Mesendoderm (in vitro differentiated cells): ENCODE results near the gene PLEKHA4.
A peak's percentile ranks its signal among the peaks of the same experiment; 100 is the strongest.

Experiments
- DNase-seq: peaks from one replicate; pipeline ENCODE4 v3.0.0; 2013
- H2AK5ac ChIP-seq: 2 replicates; pipeline ENCODE4 v1.6.1; 2013; ENCODE audit warnings: low read length, inconsistent platforms
- H2BK120ac ChIP-seq: 2 replicates; pipeline ENCODE4 v1.6.1; 2013; ENCODE audit warnings: low read depth, mild to moderate bottlenecking, low read length, moderate library complexity, mixed read lengths
- H2BK15ac ChIP-seq: replicated peaks from 2 replicates; pipeline ENCODE4 v1.6.1; 2013; ENCODE audit warnings: low read depth, mild to moderate bottlenecking, moderate library complexity
- H2BK5ac ChIP-seq: 2 replicates; pipeline ENCODE4 v1.6.1; 2013; ENCODE audit warnings: low read length, inconsistent platforms
- H3K18ac ChIP-seq: 2 replicates; pipeline ENCODE4 v1.6.1; 2013; ENCODE audit warnings: mild to moderate bottlenecking, low read length, mixed read lengths
- H3K23ac ChIP-seq: one replicate; pipeline ENCODE4 v1.6.1; 2013; ENCODE audit warnings: low read length
- H3K27ac ChIP-seq: 2 replicates; pipeline ENCODE4 v1.5.1; 2013; ENCODE audit warnings: low read depth, mild to moderate bottlenecking, inconsistent platforms, low read length, moderate library complexity
- H3K27me3 ChIP-seq: 2 replicates; pipeline ENCODE4 v1.6.1; 2013; ENCODE audit warnings: low read length, control low read depth, mild to moderate bottlenecking, inconsistent platforms; ENCODE audit not compliant: insufficient read depth, poor library complexity
- H3K36me3 ChIP-seq: 2 replicates; pipeline ENCODE4 v1.6.1; 2013; ENCODE audit warnings: low read length, inconsistent platforms; ENCODE audit not compliant: control insufficient read depth, insufficient read depth
- H3K4ac ChIP-seq: one replicate; pipeline ENCODE4 v1.6.1; 2013; ENCODE audit warnings: low read depth, mild to moderate bottlenecking, low read length, moderate library complexity
- H3K4me1 ChIP-seq: 2 replicates; pipeline ENCODE4 v1.6.1; 2013; ENCODE audit warnings: low read depth, low read length, inconsistent platforms; ENCODE audit not compliant: control insufficient read depth
- H3K4me2 ChIP-seq: 2 replicates; pipeline ENCODE4 v1.6.1; 2013; ENCODE audit warnings: low read length
- H3K4me3 ChIP-seq: 2 replicates; pipeline ENCODE4 v1.5.1; 2013; ENCODE audit warnings: mild to moderate bottlenecking, low read length
- H3K56ac ChIP-seq: one replicate; pipeline ENCODE4 v1.6.1; 2013; ENCODE audit warnings: low read length
- H3K79me1 ChIP-seq: 2 replicates; pipeline ENCODE4 v1.6.1; 2013; ENCODE audit warnings: low read length, inconsistent platforms
- H3K79me2 ChIP-seq: 2 replicates; pipeline ENCODE4 v1.6.1; 2013; ENCODE audit warnings: mild to moderate bottlenecking, low read length; ENCODE audit not compliant: control insufficient read depth, insufficient read depth
- H3K9ac ChIP-seq: 2 replicates; pipeline ENCODE4 v1.6.1; 2013; ENCODE audit warnings: low read length, inconsistent platforms
- H4K5ac ChIP-seq: one replicate; pipeline ENCODE4 v1.6.1; 2013; ENCODE audit warnings: low read length
- H4K8ac ChIP-seq: one replicate; pipeline ENCODE4 v1.6.1; 2013; ENCODE audit warnings: low read depth, mild to moderate bottlenecking, control low read depth, low read length, moderate library complexity
- WGBS: extraction: QIAGEN DNeasy Blood & Tissue Kit; methylation state at CpG from one replicate; pipeline ENCODE4 v1.1.7; 2013; ENCODE audit warnings: low lambda C conversion rate, missing lambda C conversion rate; ENCODE audit not compliant: insufficient coverage; ENCODE audit errors: extremely low coverage; 5-methylcytosine and 5-hydroxymethylcytosine counted together

PLEKHA4 gene

DNA sequence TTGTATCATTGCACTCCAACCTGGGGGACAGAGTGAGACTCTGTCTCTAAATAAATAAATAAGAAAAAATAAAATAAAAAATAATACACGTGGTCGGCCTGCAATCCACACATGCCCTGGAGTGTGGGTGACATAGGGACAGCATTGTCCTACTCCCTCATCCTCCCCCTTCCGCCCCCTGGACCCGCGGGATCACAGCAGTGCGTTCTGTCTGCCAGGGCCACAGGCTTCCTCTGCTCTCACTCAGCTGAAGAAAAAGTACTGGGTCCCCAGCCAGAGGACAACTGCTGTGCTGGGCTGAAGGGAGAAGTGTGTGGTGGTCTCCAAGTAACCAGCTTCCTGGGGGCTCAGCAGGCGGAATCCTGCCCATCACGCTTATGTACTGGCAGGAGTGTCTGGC lies 63.9 kb downstream of the PLEKHA4 start:
- no peak overlapping the region for H2BK5ac ChIP-seq
- H3K27me3 ChIP-seq: no peaks in the 10 kb centered on the region
- H3K4me3 ChIP-seq: no peak overlapping the region
- H3K56ac ChIP-seq: no peak overlapping the region
- no peak overlapping the region for H3K4me2 ChIP-seq
- H3K79me2 ChIP-seq: no peaks in the 10 kb centered on the region
- H4K5ac ChIP-seq: no peak overlapping the region
- H3K4ac ChIP-seq: no peak overlapping the region
- no peak overlapping the region for H3K23ac ChIP-seq
- H2BK15ac ChIP-seq: no peak overlapping the region
- H3K9ac ChIP-seq: no peak overlapping the region
- no peaks in the 10 kb centered on the region for H3K36me3 ChIP-seq
- no peak overlapping the region for H2AK5ac ChIP-seq
- no peak overlapping the region for H2BK120ac ChIP-seq
- DNase-seq: no peak
- H3K18ac ChIP-seq: no peak overlapping the region
- no peak overlapping the region for H3K27ac ChIP-seq
- WGBS: no CpG with 5 or more reads among the region's 8 CpGs
- H3K79me1 ChIP-seq: no peaks in the 10 kb centered on the region
- H3K4me1 ChIP-seq: peaks cover 4% of the 10 kb centered on the region
- H4K8ac ChIP-seq: no peak overlapping the region

DNA sequence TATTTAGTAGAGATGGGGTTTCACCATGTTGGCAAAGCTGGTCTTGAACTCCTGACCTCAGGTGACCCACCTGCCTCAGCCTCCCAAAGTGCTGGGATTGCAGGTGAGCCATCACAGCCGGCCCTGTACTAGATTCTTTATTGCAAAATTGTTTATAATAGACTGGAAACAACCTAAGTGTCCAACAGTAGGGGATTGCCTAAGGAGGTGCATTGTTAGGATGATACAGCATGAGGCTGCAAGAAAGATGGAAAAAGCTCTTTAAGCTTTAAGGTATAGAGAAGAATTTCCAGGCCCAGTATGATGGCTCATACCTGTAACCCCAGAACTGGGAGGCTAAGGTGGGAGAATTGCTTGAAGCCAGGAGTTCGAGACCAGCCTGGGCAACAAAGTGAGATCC lies 65.8 kb downstream of the PLEKHA4 start:
- no peaks in the 10 kb centered on the region for H3K79me2 ChIP-seq
- H3K56ac ChIP-seq: no peak overlapping the region
- peaks cover 8% of the 10 kb centered on the region for H3K4me1 ChIP-seq
- H3K36me3 ChIP-seq: no peaks in the 10 kb centered on the region
- H3K18ac ChIP-seq: no peak overlapping the region
- H3K27ac ChIP-seq: no peak overlapping the region
- WGBS: no CpG with 5 or more reads among the region's 2 CpGs
- H2BK15ac ChIP-seq: no peak overlapping the region
- H3K27me3 ChIP-seq: no peaks in the 10 kb centered on the region
- no peak overlapping the region for H2BK5ac ChIP-seq
- H3K9ac ChIP-seq: no peak overlapping the region
- H3K4me2 ChIP-seq: no peak overlapping the region
- no peak overlapping the region for H2AK5ac ChIP-seq
- no peak overlapping the region for H4K8ac ChIP-seq
- no peak overlapping the region for H4K5ac ChIP-seq
- H3K79me1 ChIP-seq: no peaks in the 10 kb centered on the region
- DNase-seq: no peak
- H3K4me3 ChIP-seq: no peak overlapping the region
- no peak overlapping the region for H3K23ac ChIP-seq
- H3K4ac ChIP-seq: no peak overlapping the region
- H2BK120ac ChIP-seq: no peak overlapping the region

DNA sequence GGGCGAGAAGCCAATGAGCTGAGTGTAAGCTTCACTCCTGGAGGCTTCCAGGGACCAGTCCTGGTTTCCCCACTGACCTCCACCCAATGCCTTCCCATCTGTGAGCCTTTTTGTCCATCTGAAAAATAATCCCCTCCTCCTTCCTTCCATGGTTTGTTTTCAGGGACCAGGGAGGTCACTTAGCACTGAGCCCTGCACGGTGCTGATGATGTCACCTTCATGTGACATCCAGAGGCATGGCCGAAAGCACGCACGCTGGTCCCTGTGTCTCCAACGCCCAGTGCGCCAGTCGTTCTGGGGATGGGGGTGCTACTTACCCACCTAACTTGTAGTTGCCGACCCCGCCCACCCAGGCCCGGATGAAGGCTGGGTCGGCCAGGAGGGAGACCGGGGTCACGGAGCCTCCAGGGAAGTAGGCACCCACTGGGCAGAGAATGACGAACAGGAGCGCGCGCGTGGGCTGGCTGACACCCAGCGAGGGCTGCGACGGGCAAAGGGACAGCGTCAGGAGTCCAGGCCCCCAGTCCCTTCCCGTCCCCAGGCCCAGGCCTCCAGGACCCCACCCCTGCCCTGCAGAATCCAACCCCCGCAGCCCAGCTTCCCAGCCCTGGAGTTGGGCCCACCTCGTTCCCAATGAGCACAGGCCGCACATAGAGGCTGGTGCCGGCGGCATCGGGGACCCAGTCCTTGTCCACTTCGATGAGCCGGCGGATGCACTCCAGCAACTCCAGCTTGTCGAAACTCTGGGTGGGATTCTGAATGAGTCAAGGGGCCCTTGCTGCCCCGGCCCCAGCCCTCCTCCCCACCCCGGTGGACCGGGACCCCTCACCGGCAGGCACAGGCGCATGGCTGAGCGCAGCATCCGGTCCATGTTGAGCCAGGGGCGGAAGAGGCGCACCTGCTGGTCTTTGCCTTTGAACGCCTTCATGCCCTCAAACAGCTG lies 68.8 kb downstream of the PLEKHA4 start:
- no CpG with 5 or more reads among the region's 44 CpGs for WGBS
- H3K4me1 ChIP-seq: peaks cover 3% of the 10 kb centered on the region

DNA sequence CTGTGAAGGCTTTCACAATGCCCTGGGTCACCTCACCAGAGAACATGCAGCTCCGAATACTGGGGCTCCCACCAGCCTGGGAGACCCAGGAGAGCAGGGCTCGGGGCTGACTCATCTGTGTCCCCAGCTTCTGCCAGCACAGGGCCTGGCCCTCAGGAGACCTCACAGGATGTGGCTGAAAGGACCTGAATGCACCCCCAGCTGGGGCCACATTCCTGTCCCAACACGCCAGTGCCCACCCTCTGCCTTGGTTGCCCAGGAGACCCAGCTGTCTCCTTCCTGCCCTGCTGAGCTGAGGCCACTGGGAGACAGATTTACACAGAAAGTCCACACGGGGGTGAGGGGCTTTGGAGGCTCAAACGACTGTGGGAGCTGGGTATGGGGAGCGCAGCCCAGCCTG lies 69.5 kb downstream of the PLEKHA4 start:
- no peak overlapping the region for H3K56ac ChIP-seq
- H3K79me2 ChIP-seq: no peaks in the 10 kb centered on the region
- H2AK5ac ChIP-seq: no peak overlapping the region
- H3K4me2 ChIP-seq: no peak overlapping the region
- H3K79me1 ChIP-seq: no peaks in the 10 kb centered on the region
- H2BK15ac ChIP-seq: no peak overlapping the region
- H2BK120ac ChIP-seq: no peak overlapping the region
- DNase-seq: peak; percentile 66
- H3K23ac ChIP-seq: no peak overlapping the region
- no peak overlapping the region for H3K9ac ChIP-seq
- no peak overlapping the region for H3K4me3 ChIP-seq
- H4K8ac ChIP-seq: no peak overlapping the region
- no peak overlapping the region for H2BK5ac ChIP-seq
- no CpG with 5 or more reads among the region's 6 CpGs for WGBS
- H4K5ac ChIP-seq: no peak overlapping the region
- no peak overlapping the region for H3K18ac ChIP-seq
- peaks cover 3% of the 10 kb centered on the region for H3K4me1 ChIP-seq
- no peaks in the 10 kb centered on the region for H3K27me3 ChIP-seq
- no peak overlapping the region for H3K4ac ChIP-seq
- no peaks in the 10 kb centered on the region for H3K36me3 ChIP-seq
- no peak overlapping the region for H3K27ac ChIP-seq

More for the DNA sequence above, 68.8 kb downstream of the PLEKHA4 start:
- Histone ChIP-seq H3K27me3 (no peaks in the 10 kb centered on the region), H2AK5ac (no peak overlapping the region), H2BK15ac (no peak overlapping the region), H3K23ac (no peak overlapping the region), H2BK120ac (no peak overlapping the region), H4K5ac (no peak overlapping the region), H4K8ac (no peak overlapping the region), H3K79me1 (no peaks in the 10 kb centered on the region), H3K27ac (no peak overlapping the region), H3K9ac (no peak overlapping the region), H3K79me2 (no peaks in the 10 kb centered on the region), H2BK5ac (no peak overlapping the region), H3K4ac (no peak overlapping the region), H3K4me3 (no peak overlapping the region), H3K18ac (no peak overlapping the region), H3K36me3 (no peaks in the 10 kb centered on the region), H3K56ac (no peak overlapping the region), H3K4me2 (no peak overlapping the region)
- DNase-seq: no peak

DNA sequence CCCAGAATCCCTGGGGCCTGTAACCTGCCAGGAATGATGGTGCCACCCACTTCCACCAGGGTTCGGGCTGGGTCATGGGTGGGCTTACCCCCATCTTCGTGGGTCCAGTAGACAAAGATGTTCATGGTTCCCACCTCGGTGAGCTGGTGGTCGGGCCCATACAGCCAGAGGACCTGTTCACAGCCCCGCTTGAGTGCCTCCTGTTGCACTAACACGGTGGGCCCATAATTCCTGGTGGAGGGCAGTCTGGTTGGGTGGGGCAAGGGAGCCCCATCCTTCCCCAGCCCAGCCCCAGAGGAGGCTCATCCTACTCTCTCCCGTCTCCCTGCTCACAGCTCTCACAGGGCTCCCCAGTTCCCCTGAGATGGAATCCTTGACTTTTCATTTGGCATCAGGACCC lies 71.3 kb downstream of the PLEKHA4 start:
- WGBS: no CpG with 5 or more reads among the region's 7 CpGs

More for the DNA sequence above, 71.3 kb downstream of the PLEKHA4 start:
- Histone ChIP-seq H2AK5ac (no peak overlapping the region), H3K4me1 (peaks cover 3% of the 10 kb centered on the region), H3K23ac (no peak overlapping the region), H3K36me3 (no peaks in the 10 kb centered on the region), H3K79me1 (no peaks in the 10 kb centered on the region), H2BK120ac (no peak overlapping the region), H2BK5ac (no peak overlapping the region), H4K8ac (no peak overlapping the region), H3K4me3 (no peak overlapping the region), H3K56ac (no peak overlapping the region), H3K27me3 (no peaks in the 10 kb centered on the region), H3K18ac (no peak overlapping the region), H3K4ac (no peak overlapping the region), H2BK15ac (no peak overlapping the region), H3K79me2 (no peaks in the 10 kb centered on the region), H4K5ac (no peak overlapping the region), H3K9ac (no peak overlapping the region), H3K27ac (no peak overlapping the region), H3K4me2 (no peak overlapping the region)
- no peak for DNase-seq
